ENCODE measurements around the gene USP32. TPM values are rescaled to one million over a fixed set of nuclear protein-coding genes. Genes with fewer than 3 reads are reported as not detected.
A peak's percentile ranks its signal among the peaks of the same experiment; 100 is the strongest.
"Not testable (repeated sequence)": the region's sequence is repeated elsewhere in the genome, so short reads cannot be mapped to it uniquely, and the experiment has no call there.

Gene USP32
- total RNA-seq, 2 donors from 2014 or later, result 37.4 to 48.9 TPM

- ATAC-seq (no peak), DNase-seq (no peak)
- intact Hi-C loops (cut with DNase I, micrococcal nuclease), result no loop called here
Measured at GRCh38 chr17:60352071-60352470, 39.9 kb downstream of the USP32 start.

- intact Hi-C loops (cut with DNase I, micrococcal nuclease), result no loop called here
- DNase-seq, result no peak
- no peak for ATAC-seq
Measured at GRCh38 chr17:60351012-60351695, 40.8 kb downstream of the USP32 start.

GRCh38 chr17:60348616-60349015, 43.3 kb downstream of the USP32 start:
- intact Hi-C loops (cut with DNase I, micrococcal nuclease), result no loop called here
- DNase-seq, result no peak
- no peak for ATAC-seq

GRCh38 chr17:60345233-60345632, 46.7 kb downstream of the USP32 start:
- intact Hi-C loops (cut with DNase I, micrococcal nuclease), result no loop called here
- DNase-seq (no peak), ATAC-seq (no peak)

GRCh38 chr17:60342492-60342891, 49.4 kb downstream of the USP32 start:
- DNase-seq; ATAC-seq; intact Hi-C loops (cut with DNase I, micrococcal nuclease): not testable (repeated sequence)

GRCh38 chr17:60335289-60335688, 56.6 kb downstream of the USP32 start:
- intact Hi-C loops (cut with DNase I, micrococcal nuclease), result no loop called here
- ATAC-seq (no peak), DNase-seq (no peak)

GRCh38 chr17:60333628-60334031, 58.3 kb downstream of the USP32 start:
- ATAC-seq (no peak), DNase-seq (no peak)
- intact Hi-C loops (cut with DNase I, micrococcal nuclease), result no loop called here

GRCh38 chr17:60333072-60333471, 58.9 kb downstream of the USP32 start:
- ATAC-seq; intact Hi-C loops (cut with DNase I, micrococcal nuclease); DNase-seq: not testable (repeated sequence)

GRCh38 chr17:60332574-60332973, 59.4 kb downstream of the USP32 start:
- ATAC-seq (no peak), DNase-seq (no peak)
- intact Hi-C loops (cut with DNase I, micrococcal nuclease), result no loop called here

- DNase-seq (no peak), ATAC-seq (no peak)
- intact Hi-C loops (cut with DNase I, micrococcal nuclease), result no loop called here
Measured at GRCh38 chr17:60330731-60331130, 61.2 kb downstream of the USP32 start.

GRCh38 chr17:60328679-60329078, 63.3 kb downstream of the USP32 start:
- ATAC-seq, result no peak
- DNase-seq, result no peak
- intact Hi-C loops (cut with DNase I, micrococcal nuclease), result no loop called here

GRCh38 chr17:60327901-60328273, 64.0 kb downstream of the USP32 start:
- intact Hi-C loops (cut with DNase I, micrococcal nuclease), result no loop called here
- DNase-seq (no peak), ATAC-seq (no peak)

GRCh38 chr17:60327134-60327900, 64.6 kb downstream of the USP32 start:
- no peak for ATAC-seq
- intact Hi-C loops (cut with DNase I, micrococcal nuclease), result no loop called here
- DNase-seq, result no peak

- DNase-seq (no peak), ATAC-seq (no peak)
- intact Hi-C loops (cut with DNase I, micrococcal nuclease), result no loop called here
Measured at GRCh38 chr17:60326702-60327101, 65.2 kb downstream of the USP32 start.

GRCh38 chr17:60325730-60326524, 66.0 kb downstream of the USP32 start:
- DNase-seq (no peak), ATAC-seq (peak; percentile 46)
- intact Hi-C loops (cut with DNase I, micrococcal nuclease), result no loop called here

- DNase-seq, result no peak
- intact Hi-C loops (cut with DNase I, micrococcal nuclease), result no loop called here
- ATAC-seq, result no peak
Measured at GRCh38 chr17:60323754-60324153, 68.2 kb downstream of the USP32 start.

- no peak for DNase-seq
- ATAC-seq, result no peak
- intact Hi-C loops (cut with DNase I, micrococcal nuclease), result no loop called here
Measured at GRCh38 chr17:60322056-60322387, 69.9 kb downstream of the USP32 start.

- ATAC-seq, result no peak
- intact Hi-C loops (cut with DNase I, micrococcal nuclease), result no loop called here
Measured at GRCh38 chr17:60321336-60322055, 70.4 kb downstream of the USP32 start.

GRCh38 chr17:60318830-60319229, 73.1 kb downstream of the USP32 start:
- no peak for ATAC-seq
- no peak for DNase-seq
- intact Hi-C loops (cut with DNase I, micrococcal nuclease), result no loop called here

More at GRCh38 chr17:60321336-60322055, 70.4 kb downstream of the USP32 start:
- no peak for DNase-seq

Data from left colon (tissue), 2 donors.